DOHH2 (cell line): ENCODE data around the gene KIF26B.

Experiments used
- CTCF ChIP-seq: fragments of 200-600 bp; sonication (generic); IDR thresholded peaks from one replicate; pipeline ENCODE4 v1.5.1; 2014; ENCODE audit warnings: antibody characterized with exemption, mild to moderate bottlenecking, low read depth, low read length; ENCODE audit not compliant: poor library complexity, severe bottlenecking
- EZH2phosphoT487 ChIP-seq: fragments of 200-600 bp; sonication (generic); IDR thresholded peaks from 2 replicates; pipeline ENCODE4 v1.6.1; 2017; ENCODE audit warnings: borderline replicate concordance, mild to moderate bottlenecking, antibody characterized with exemption, low read length, moderate library complexity, mixed read lengths

DNA sequence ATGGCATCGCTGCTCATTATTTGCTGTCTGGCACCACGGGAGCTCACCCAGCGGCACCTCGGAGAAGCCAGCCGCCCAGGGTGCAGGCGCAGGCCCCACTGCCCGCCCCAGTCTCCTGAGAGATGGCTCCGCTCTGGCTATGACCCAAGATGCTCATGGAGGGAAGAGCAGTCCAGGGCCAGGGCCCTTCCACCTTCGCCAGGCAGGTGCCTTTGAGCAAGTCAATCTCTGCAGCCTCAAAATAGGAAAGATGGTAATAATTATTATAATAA lies 437.3 kb downstream of the KIF26B start:
- no peak for TF ChIP-seq CTCF
- TF ChIP-seq EZH2phosphoT487: no peak
